Lower lobe of right lung (tissue), 2 donors: Measurements from ENCODE around the gene ZNF791. TPM values are rescaled to one million over a fixed set of nuclear protein-coding genes. Genes with fewer than 3 reads are reported as not detected.
"Not testable (repeated sequence)": the region's sequence is repeated elsewhere in the genome, so short reads cannot be mapped to it uniquely, and the experiment has no call there.

Experiments
- ATAC-seq, 2 donors: fragments of 200-7000 bp; cut with Tn5 transposase; one replicate each; pipeline ENCODE4 v1.9.1; 2020 to 2022; ENCODE audit warnings: mild to moderate bottlenecking in 2 of 2, moderate library complexity in 2 of 2
- DNase-seq: peaks from one replicate; pipeline ENCODE4 v3.0.0-alpha.2; 2020
- H3K27ac ChIP-seq: fragments of 200-600 bp; one replicate; pipeline ENCODE4 v1.8.0; 2022
- H3K27me3 ChIP-seq: fragments of 200-600 bp; one replicate; pipeline ENCODE4 v1.8.0; 2022; ENCODE audit warnings: low read depth
- H3K36me3 ChIP-seq: fragments of 200-600 bp; one replicate; pipeline ENCODE4 v1.8.0; 2022; ENCODE audit warnings: mild to moderate bottlenecking
- H3K4me1 ChIP-seq: fragments of 200-600 bp; one replicate; pipeline ENCODE4 v1.8.0; 2022
- H3K4me3 ChIP-seq: fragments of 200-600 bp; one replicate; pipeline ENCODE4 v1.8.0; 2022; ENCODE audit warnings: mild to moderate bottlenecking
- H3K9me3 ChIP-seq: fragments of 200-600 bp; one replicate; pipeline ENCODE4 v1.8.0; 2022
- CTCF ChIP-seq: fragments of 200-600 bp; IDR thresholded peaks from one replicate; pipeline ENCODE4 v1.8.0; 2022; ENCODE audit warnings: antibody characterized with exemption, mild to moderate bottlenecking
- intact Hi-C: fragments of 100-400 bp; cut with DNase I; formaldehyde crosslinking; loops from one replicate; pipeline ENCODE4 v1.11.0; 2022
- total RNA-seq: library from RNA; stranded (reverse); fragmentation: NEBNext Ultra II Directional; extraction: Animal tissue kit (Norgen Biotek cat#: 25700); gene quantifications from one replicate; pipeline ENCODE4 v1.2.1, GENCODE V29; 2021
- donor health status: DM: no; HTN: yes; CAD: no; lungs with severe emphysema.

ZNF791 gene
- total RNA-seq, 1 donor from 2014 or later, result 27.2 TPM

GRCh38 chr19:12597594-12597993, 13.1 kb upstream of the ZNF791 start:
- DNase-seq (no peak), ATAC-seq (peak in 1 of 2 donors; percentile 53)
- H3K27me3 ChIP-seq, result no peaks in the 10 kb centered on the region
- intact Hi-C loops, result no loop called here
- H3K4me3 ChIP-seq, result no peak overlapping the region
- peaks cover 4% of the 10 kb centered on the region for H3K4me1 ChIP-seq
- TF ChIP-seq CTCF, result no peak
- no peaks in the 10 kb centered on the region for H3K9me3 ChIP-seq
- H3K27ac ChIP-seq, result no peak overlapping the region
- peaks cover 38% of the 10 kb centered on the region for H3K36me3 ChIP-seq

GRCh38 chr19:12603714-12604113, 7.0 kb upstream of the ZNF791 start:
- H3K27me3 ChIP-seq, result no peaks in the 10 kb centered on the region
- no peak overlapping the region for H3K27ac ChIP-seq
- no peaks in the 10 kb centered on the region for H3K9me3 ChIP-seq
- DNase-seq (no peak), ATAC-seq (no peak)
- intact Hi-C loops, result no loop called here
- TF ChIP-seq CTCF, result no peak
- H3K4me1 ChIP-seq, result no peaks in the 10 kb centered on the region
- no peak overlapping the region for H3K4me3 ChIP-seq
- H3K36me3 ChIP-seq, result peaks cover 69% of the 10 kb centered on the region

GRCh38 chr19:12606796-12607195, 3.9 kb upstream of the ZNF791 start:
- H3K27me3 ChIP-seq, result no peaks in the 10 kb centered on the region
- intact Hi-C loops, result no loop called here
- no peak for DNase-seq
- no peak for ATAC-seq
- peaks cover 18% of the 10 kb centered on the region for H3K4me1 ChIP-seq
- no peak overlapping the region for H3K27ac ChIP-seq
- TF ChIP-seq CTCF, result no peak
- H3K4me3 ChIP-seq, result no peak overlapping the region
- peaks cover 54% of the 10 kb centered on the region for H3K36me3 ChIP-seq
- H3K9me3 ChIP-seq, result no peaks in the 10 kb centered on the region

- Histone ChIP-seq H3K9me3 (no peaks in the 10 kb centered on the region), H3K4me3 (no peak overlapping the region), H3K4me1 (peaks cover 27% of the 10 kb centered on the region), H3K27me3 (no peaks in the 10 kb centered on the region), H3K36me3 (peaks cover 53% of the 10 kb centered on the region), H3K27ac (no peak overlapping the region)
- TF ChIP-seq CTCF, result no peak
- intact Hi-C loops, result no loop called here
- DNase-seq (no peak), ATAC-seq (no peak)
These were observed 3.1 kb upstream of the ZNF791 start for GRCh38 chr19:12607631-12608030.

GRCh38 chr19:12611361-12611699, 610 bp downstream of the ZNF791 start:
- H3K27ac ChIP-seq, result peak overlapping the region; percentile 99
- no peaks in the 10 kb centered on the region for H3K27me3 ChIP-seq
- DNase-seq, result peak; percentile 67
- H3K4me1 ChIP-seq, result peaks cover 50% of the 10 kb centered on the region
- H3K36me3 ChIP-seq, result peaks cover 61% of the 10 kb centered on the region
- H3K9me3 ChIP-seq, result no peaks in the 10 kb centered on the region
- H3K4me3 ChIP-seq, result peak overlapping the region; percentile 93
- peak; percentile 76 to 88 for ATAC-seq
- no peak for TF ChIP-seq CTCF
- intact Hi-C loops, result no loop called here

- Histone ChIP-seq H3K9me3 (no peaks in the 10 kb centered on the region), H3K4me3 (no peak overlapping the region), H3K27ac (no peak overlapping the region), H3K27me3 (no peaks in the 10 kb centered on the region), H3K36me3 (peaks cover 59% of the 10 kb centered on the region), H3K4me1 (peaks cover 48% of the 10 kb centered on the region)
- no peak for TF ChIP-seq CTCF
- intact Hi-C loops, result no loop called here
- peak in 1 of 2 donors; percentile 69 for ATAC-seq
- no peak for DNase-seq
These were observed 6.9 kb downstream of the ZNF791 start for GRCh38 chr19:12617646-12618045.

- H3K4me3 ChIP-seq, ATAC-seq, DNase-seq, H3K27me3 ChIP-seq, intact Hi-C loops, H3K27ac ChIP-seq, H3K9me3 ChIP-seq: not testable (repeated sequence)
- H3K4me1 ChIP-seq, result peaks cover 24% of the 10 kb centered on the region
- H3K36me3 ChIP-seq, result peaks cover 55% of the 10 kb centered on the region
These were observed 10.7 kb downstream of the ZNF791 start for GRCh38 chr19:12621253-12622024.
